Panc1 (cell line): ENCODE measurements around the gene TRAPPC14. TPM values are rescaled to one million over a fixed set of nuclear protein-coding genes. Genes with fewer than 3 reads are reported as not detected.

ENCODE experiments used
- ATAC-seq: fragments of 200-7000 bp; cut with Tn5 transposase; 2 replicates; pipeline ENCODE4 v1.9.1; 2020; ENCODE audit warnings: mild to moderate bottlenecking, moderate library complexity
- BruUV-seq: library from RNA; stranded (reverse); fragments of 400-500 nt; replicated peaks from 2 replicates; lab custom pipeline; 2021; lab: Mats Ljungman, UMichigan
- CTCF ChIA-PET: fragments of 300-600 bp; sonication (Branson Sonifier 250); formaldehyde crosslinking; loops from one replicate; lab custom pipeline; 2022; ENCODE audit warnings: antibody characterized with exemption; lab: Charles Lee
- POLR2A ChIA-PET: fragments of 300-600 bp; sonication (Branson Sonifier 250); formaldehyde crosslinking; loops from one replicate; lab custom pipeline; 2022; ENCODE audit warnings: antibody characterized with exemption; lab: Charles Lee
- DNase-seq: peaks from one replicate; pipeline ENCODE4 v3.0.0-alpha.2; 2010; ENCODE audit warnings: low read depth, low spot score
- H3K27ac ChIP-seq: 2 replicates; pipeline ENCODE4 v1.5.1; 2011; ENCODE audit warnings: mild to moderate bottlenecking, low read length, inconsistent platforms
- H3K27me3 ChIP-seq: fragments of 200-500 bp; sonication (Bioruptor generic); 2 replicates; pipeline ENCODE4 v1.6.0; 2014; ENCODE audit warnings: low read length, inconsistent platforms; ENCODE audit not compliant: control insufficient read depth, insufficient read depth
- H3K36me3 ChIP-seq: fragments of 200-500 bp; sonication (Bioruptor generic); 2 replicates; pipeline ENCODE4 v1.5.1; 2014; ENCODE audit warnings: inconsistent platforms, mild to moderate bottlenecking, low read length, moderate library complexity; ENCODE audit not compliant: control insufficient read depth, insufficient read depth
- H3K4me1 ChIP-seq: 2 replicates; pipeline ENCODE4 v1.5.1; 2011; ENCODE audit warnings: inconsistent platforms, mild to moderate bottlenecking, low read length, moderate library complexity; ENCODE audit not compliant: control insufficient read depth, insufficient read depth
- H3K4me3 ChIP-seq, 2 experiments: 2 replicates each; pipeline ENCODE4 v1.5.1; 2011 to 2012; ENCODE audit warnings: low read depth in 2 of 2, low read length in 2 of 2, mild to moderate bottlenecking in 2 of 2, inconsistent platforms in 1 of 2, moderate library complexity in 1 of 2
- H3K9me3 ChIP-seq: fragments of 200-500 bp; sonication (Bioruptor generic); 2 replicates; pipeline ENCODE4 v1.5.1; 2014; ENCODE audit warnings: low read depth, mild to moderate bottlenecking, inconsistent platforms, low read length, moderate library complexity; ENCODE audit not compliant: control insufficient read depth, insufficient read depth
- CTCF ChIP-seq: fragments of 450-650 bp; IDR thresholded peaks from 2 replicates; pipeline ENCODE4 v1.5.1; 2017; ENCODE audit warnings: mild to moderate bottlenecking
- POLR2AphosphoS5 ChIP-seq: IDR thresholded peaks from 2 replicates; pipeline ENCODE4 v1.6.1; 2012; ENCODE audit warnings: mild to moderate bottlenecking, low read depth, low read length, moderate library complexity
- REST ChIP-seq, 2 experiments: IDR thresholded peaks; 2 replicates each; pipeline ENCODE4 v1.6.1; 2011 to 2012; ENCODE audit warnings: low read depth in 2 of 2, control low read depth in 1 of 2, low read length in 1 of 2, mild to moderate bottlenecking in 1 of 2, moderate library complexity in 1 of 2; ENCODE audit not compliant: insufficient read depth in 1 of 2
- SIN3A ChIP-seq: IDR thresholded peaks from 2 replicates; pipeline ENCODE4 v1.6.1; 2012; ENCODE audit warnings: low read depth, mild to moderate bottlenecking, low read length, moderate library complexity, borderline replicate concordance; ENCODE audit not compliant: insufficient read depth
- TCF7L2 ChIP-seq: IDR thresholded peaks from 2 replicates; pipeline ENCODE4 v1.6.1; 2011; ENCODE audit warnings: mild to moderate bottlenecking, low read depth, low read length, inconsistent platforms
- in situ Hi-C: cut with HindIII; loops from 2 replicates; pipeline ENCODE4 v1.10.0; 2016; ENCODE audit warnings: low sequenced_read_pairs, low pct_unique_long_range_greater_than_20kb
- intact Hi-C: fragments of 100-400 bp; cut with micrococcal nuclease; formaldehyde crosslinking; loops from one replicate; pipeline ENCODE4 v1.10.0; 2022; ENCODE audit not compliant: unreplicated experiment
- total RNA-seq: library from RNA; stranded (reverse); gene quantifications from one replicate; pipeline ENCODE4 v1.2.1, GENCODE V29; 2021; ENCODE audit not compliant: unreplicated experiment

TRAPPC14 gene
- total RNA-seq, 1 experiment from 2014 or later, result 33.2 TPM

DNA sequence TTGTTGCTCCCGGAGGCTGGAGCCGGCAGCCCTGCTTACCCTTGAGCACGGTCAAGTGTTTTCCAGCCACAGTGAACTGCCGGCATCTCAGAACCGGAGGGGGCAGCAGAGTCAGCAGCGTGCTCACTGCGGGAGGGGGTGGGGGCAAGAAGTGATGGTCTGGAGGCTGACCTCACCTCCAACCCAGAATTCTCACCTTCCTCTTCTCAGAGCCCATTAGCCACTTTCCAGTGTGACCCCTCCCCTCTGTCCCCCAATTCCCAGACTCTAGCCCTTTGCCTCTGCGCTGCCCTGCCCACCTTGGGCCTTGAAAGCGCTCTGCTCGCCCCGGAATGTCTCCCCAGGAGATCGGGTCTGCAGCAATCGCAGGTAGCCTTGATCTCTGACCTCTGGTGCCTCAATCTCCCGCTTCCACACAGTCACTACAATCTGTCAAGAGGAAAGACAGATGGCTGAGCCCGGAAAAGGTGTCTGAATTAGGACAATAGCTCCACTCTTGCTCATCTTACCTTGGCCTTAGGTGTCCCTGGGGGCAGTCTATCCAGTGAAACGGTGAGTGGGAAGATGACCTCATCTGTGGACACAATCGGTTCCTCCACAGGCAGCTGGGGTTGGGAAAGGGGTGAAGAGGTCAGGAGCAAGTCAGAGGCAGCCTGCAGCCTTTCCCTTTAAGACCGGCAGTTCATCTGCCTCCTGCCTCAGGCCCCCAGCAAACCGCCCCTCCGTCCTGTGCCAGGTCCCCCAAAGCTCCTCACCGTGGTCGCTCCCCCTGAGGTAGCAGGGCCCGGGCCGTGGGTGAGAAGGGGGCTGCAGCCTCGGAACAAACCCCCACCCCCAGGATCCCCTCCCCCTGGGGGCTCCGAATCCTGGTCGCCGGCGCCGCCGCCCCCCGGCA, 942 bp downstream of the TRAPPC14 start:
- Histone ChIP-seq H3K27ac (peak overlapping the region; percentile 81), H3K27me3 (no peaks in the 10 kb centered on the region), H3K36me3 (peaks cover 6% of the 10 kb centered on the region), H3K4me3 (peak overlapping the region; percentile 78 to 91), H3K4me1 (peaks cover 44% of the 10 kb centered on the region), H3K9me3 (no peaks in the 10 kb centered on the region)
- intact Hi-C loops, result no loop called here
- ChIA-PET POLR2A (interaction anchor here (0.6 kb wide), 1 partner anchor 40 kb away, joined by 3 read pairs; no protein-coding TSS in a partner anchor), CTCF (no interaction called here)
- TSS peak; percentile 79 for BruUV-seq
- DNase-seq (no peak), ATAC-seq (peak; percentile 67)
- TF ChIP-seq SIN3A (no peak), POLR2AphosphoS5 (peak; percentile 54; the same call in 1 of the 2 replicates)
- in situ Hi-C loops, result no loop called here

DNA sequence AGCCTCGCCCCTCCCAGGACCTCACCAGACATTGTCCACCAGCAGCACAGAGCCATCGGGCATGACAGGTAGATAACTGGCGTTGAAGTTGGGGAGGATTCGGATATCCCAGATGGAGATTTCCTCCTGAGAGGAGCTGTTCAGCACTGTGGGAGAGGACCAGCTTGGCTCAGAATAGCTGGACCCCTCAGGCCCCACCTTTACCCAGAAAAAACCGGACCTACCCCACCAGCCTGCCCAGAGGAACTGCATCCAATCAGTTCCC, 1.5 kb downstream of the TRAPPC14 start:
- Histone ChIP-seq H3K27me3 (no peaks in the 10 kb centered on the region), H3K36me3 (peaks cover 6% of the 10 kb centered on the region), H3K9me3 (no peaks in the 10 kb centered on the region), H3K4me1 (peaks cover 44% of the 10 kb centered on the region), H3K27ac (peak overlapping the region; percentile 81), H3K4me3 (peak overlapping the region; percentile 78 to 91)
- no TSS peak for BruUV-seq
- intact Hi-C loops (no loop called here), in situ Hi-C loops (no loop called here)
- ATAC-seq, result no peak
- DNase-seq, result no peak
- POLR2A ChIA-PET, result interaction anchor here (0.6 kb wide), 1 partner anchor 40 kb away, joined by 3 read pairs; no protein-coding TSS in a partner anchor
- CTCF ChIA-PET, result no interaction called here
- TF ChIP-seq SIN3A, result no peak
- TF ChIP-seq POLR2AphosphoS5, result no peak
- TF ChIP-seq CTCF, result no peak
- no peak for TF ChIP-seq TCF7L2
- no peak for TF ChIP-seq REST (IDR thresholded peaks at IDR 0.05; ENCODE audit: insufficient read depth in 1 of 2, low read depth in 2 of 2, low read length in 1 of 2)
